ENCODE measurements around the gene CALR3. TPM values are rescaled to one million over a fixed set of nuclear protein-coding genes. Genes with fewer than 3 reads are reported as not detected.

Gene CALR3
- total RNA-seq, 2 experiments from 2014 or later: not detected

- TF ChIP-seq CTCF (IDR thresholded peaks at IDR 0.05): no peak
- Mint-ChIP-seq H3K4me1 (ENCODE audit: low read depth) (peaks cover 57% of the 10 kb centered on the region), H3K9me3 (peaks cover 4% of the 10 kb centered on the region), H3K36me3 (ENCODE audit: low read depth) (peaks cover 16% of the 10 kb centered on the region), H3K4me3 (no peak overlapping the region), H3K27ac (peak overlapping the region; percentile 86), H3K27me3 (no peaks in the 10 kb centered on the region)
- ATAC-seq: peak; percentile 79
- POLR2A ChIA-PET: no interaction called here
- DNase-seq: peak; percentile 77
- intact Hi-C loops (cut with micrococcal nuclease): no loop called here
- CTCF ChIA-PET: no interaction called here
Measured at GRCh38 chr19:16446724-16447368, 49.1 kb downstream of the CALR3 start.

DNA sequence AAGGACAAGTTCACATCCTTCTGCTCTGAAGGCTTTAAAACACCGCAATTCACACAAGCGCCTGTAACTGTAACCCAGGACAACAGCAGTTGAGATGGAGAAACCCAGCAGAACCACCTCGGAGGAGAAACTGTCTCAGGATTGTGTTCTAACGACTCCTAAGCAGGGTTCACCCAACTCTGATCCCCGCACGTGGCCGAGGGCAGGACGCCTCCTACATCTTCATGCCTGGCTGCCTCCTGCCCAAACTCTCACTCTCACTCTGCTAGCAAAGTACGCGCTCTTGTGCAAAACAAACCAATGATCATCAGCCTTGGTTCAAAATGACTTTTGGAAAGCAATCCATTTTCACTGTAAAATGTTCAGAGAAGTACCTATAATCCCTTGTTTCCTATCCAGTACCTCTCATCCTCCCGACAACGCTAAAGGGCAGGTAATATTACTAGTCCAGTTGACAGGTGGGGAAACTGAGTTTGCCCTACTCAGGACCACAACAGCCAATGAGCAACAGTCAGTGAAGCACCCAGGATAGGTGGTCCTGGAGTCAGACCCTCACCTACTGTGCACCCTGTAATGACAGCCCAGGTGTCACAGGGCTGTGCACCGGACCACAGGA lies 49.8 kb downstream of the CALR3 start:
- ATAC-seq: no peak
- ChIA-PET CTCF (no interaction called here), POLR2A (no interaction called here)
- no peak for TF ChIP-seq CTCF (IDR thresholded peaks at IDR 0.05)
- peaks cover 4% of the 10 kb centered on the region for H3K9me3 Mint-ChIP-seq
- DNase-seq: no peak
- H3K4me1 Mint-ChIP-seq (ENCODE audit: low read depth): peaks cover 58% of the 10 kb centered on the region
- intact Hi-C loops (cut with micrococcal nuclease): no loop called here
- H3K36me3 Mint-ChIP-seq (ENCODE audit: low read depth): peaks cover 18% of the 10 kb centered on the region
- no peak overlapping the region for H3K27ac Mint-ChIP-seq
- H3K4me3 Mint-ChIP-seq: no peak overlapping the region
- no peaks in the 10 kb centered on the region for H3K27me3 Mint-ChIP-seq

GRCh38 chr19:16445238-16446107 lies 50.5 kb downstream of the CALR3 start:
- Mint-ChIP-seq H3K27me3 (no peaks in the 10 kb centered on the region), H3K36me3 (ENCODE audit: low read depth) (peaks cover 18% of the 10 kb centered on the region), H3K4me3 (no peak overlapping the region), H3K27ac (peak overlapping the region; percentile 16), H3K4me1 (ENCODE audit: low read depth) (peaks cover 57% of the 10 kb centered on the region), H3K9me3 (peaks cover 4% of the 10 kb centered on the region)
- POLR2A ChIA-PET: no interaction called here
- no peak for TF ChIP-seq CTCF (IDR thresholded peaks at IDR 0.05)
- CTCF ChIA-PET: no interaction called here
- ATAC-seq: no peak
- peak; percentile 22 for DNase-seq
- intact Hi-C loops (cut with micrococcal nuclease): no loop called here

- no peaks in the 10 kb centered on the region for H3K9me3 Mint-ChIP-seq
- no peaks in the 10 kb centered on the region for H3K27me3 Mint-ChIP-seq
- TF ChIP-seq CTCF (IDR thresholded peaks at IDR 0.05): no peak
- intact Hi-C loops (cut with micrococcal nuclease): no loop called here
- ChIA-PET CTCF (no interaction called here), POLR2A (no interaction called here)
- no peak for ATAC-seq
- H3K4me1 Mint-ChIP-seq (ENCODE audit: low read depth): peaks cover 49% of the 10 kb centered on the region
- H3K36me3 Mint-ChIP-seq (ENCODE audit: low read depth): peaks cover 12% of the 10 kb centered on the region
- H3K4me3 Mint-ChIP-seq: no peak overlapping the region
- no peak for DNase-seq
- H3K27ac Mint-ChIP-seq: peak overlapping the region; percentile 49
Measured at GRCh38 chr19:16444269-16444600, 51.7 kb downstream of the CALR3 start.

Measured in activated CD8-positive, alpha-beta T cell treated with anti-CD3 and anti-CD28 coated beads for 36 hours (primary cell).